Testis (tissue), 3 donors: ENCODE results near the gene PPP1R13B. TPM values are rescaled to one million over a fixed set of nuclear protein-coding genes. Genes with fewer than 3 reads are reported as not detected.

ENCODE experiments used
- DNase-seq: peaks from one replicate; pipeline ENCODE4 v3.0.0-alpha.2; 2019
- H3K27ac ChIP-seq, 2 donors: fragments of 200-600 bp; sonication (generic); one replicate each; pipeline ENCODE4 v1.5.1; 2019
- H3K27me3 ChIP-seq: fragments of 200-600 bp; sonication (generic); one replicate; pipeline ENCODE4 v1.5.1; 2019
- H3K36me3 ChIP-seq: fragments of 200-600 bp; sonication (generic); one replicate; pipeline ENCODE4 v1.5.1; 2017; ENCODE audit warnings: low read depth; ENCODE audit errors: missing control alignments
- H3K4me1 ChIP-seq: fragments of 200-600 bp; sonication (generic); one replicate; pipeline ENCODE4 v1.5.1; 2019
- H3K4me3 ChIP-seq, 2 donors: fragments of 200-600 bp; sonication (generic); one replicate each; pipeline ENCODE4 v1.5.1; 2017 to 2019
- H3K9me3 ChIP-seq: fragments of 200-600 bp; sonication (generic); one replicate; pipeline ENCODE4 v1.5.1; 2017
- POLR2A ChIP-seq: fragments of 450-650 bp; IDR thresholded peaks from one replicate; pipeline ENCODE4 v1.6.1; 2017; ENCODE audit warnings: antibody characterized with exemption, mild to moderate bottlenecking, moderate library complexity
- WGBS, 2 donors: methylation state at CpG; one replicate each; pipeline ENCODE4 v1.1.5; 2018; 5-methylcytosine and 5-hydroxymethylcytosine counted together
- intact Hi-C: fragments of 100-400 bp; cut with DNase I; formaldehyde crosslinking; loops from one replicate; pipeline ENCODE4 v1.15.1; 2023; ENCODE audit warnings: low total_unique reads
- polyA plus RNA-seq: library from polyadenylated mRNA; stranded (reverse); fragments of 350-450 nt; fragmentation: Illumina TruSeq; extraction: RNeasy Lipid Tissue Mini Kit (QIAGEN cat#74804); gene quantifications from one replicate; pipeline ENCODE4 v1.2.3, GENCODE V29; 2014; ENCODE audit warnings: low read depth, low replicate concordance; ENCODE audit not compliant: insufficient read depth
- total RNA-seq, 2 donors: library from RNA; depleted of rRNA; stranded (reverse); fragments of >200 nt; gene quantifications; one replicate each; pipeline ENCODE4 v1.2.3, GENCODE V29; 2016
- TF ChIP-seq, protein P1 (sequence below), 3 experiments: fragments of 450-650 bp in 2 of 3; fragments of 200-600 bp in 1 of 3; sonication (generic) in 1 of 3; IDR thresholded peaks; one replicate each; pipeline ENCODE4 v1.5.1; 2016 to 2019; ENCODE audit warnings: antibody characterized with exemption in 3 of 3, mild to moderate bottlenecking in 2 of 3, moderate library complexity in 1 of 3

Gene PPP1R13B
- total and polyA plus RNA-seq, 3 donors from 2014 or later = 73.1 to 89.2 (median 82.4) TPM

DNA sequence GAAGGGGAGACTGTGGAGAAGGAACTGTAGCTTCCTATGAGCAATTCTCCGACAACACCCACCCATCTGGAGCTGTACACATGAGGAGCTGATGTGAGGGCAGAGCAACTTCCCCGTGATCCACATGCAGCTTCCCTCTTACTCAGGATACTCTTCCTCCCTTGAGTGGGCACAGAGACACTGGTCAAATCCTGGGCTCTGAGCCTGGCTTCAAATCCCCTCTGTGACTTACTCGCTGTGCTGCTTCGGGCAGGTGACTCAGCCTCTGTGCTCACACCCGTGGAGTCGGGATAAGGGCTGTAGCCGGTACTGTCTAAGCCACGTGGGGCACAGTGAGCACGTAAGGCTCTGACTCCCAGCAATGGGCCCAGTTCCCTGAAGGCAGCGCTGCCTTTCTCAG lies 100.7 kb downstream of the PPP1R13B start:
- no peak overlapping the region for H3K27ac ChIP-seq
- no peaks in the 10 kb centered on the region for H3K9me3 ChIP-seq
- intact Hi-C loops = no loop called here
- no peak for DNase-seq
- no peaks in the 10 kb centered on the region for H3K36me3 ChIP-seq
- H3K4me3 ChIP-seq = no peak overlapping the region
- H3K27me3 ChIP-seq = no peaks in the 10 kb centered on the region
- 82 to 93% methylated on average over 10 of the region's 10 CpGs for WGBS, 2 donors
- peaks cover 2% of the 10 kb centered on the region for H3K4me1 ChIP-seq
- no peak for TF ChIP-seq POLR2A
- TF ChIP-seq, protein P1, sequence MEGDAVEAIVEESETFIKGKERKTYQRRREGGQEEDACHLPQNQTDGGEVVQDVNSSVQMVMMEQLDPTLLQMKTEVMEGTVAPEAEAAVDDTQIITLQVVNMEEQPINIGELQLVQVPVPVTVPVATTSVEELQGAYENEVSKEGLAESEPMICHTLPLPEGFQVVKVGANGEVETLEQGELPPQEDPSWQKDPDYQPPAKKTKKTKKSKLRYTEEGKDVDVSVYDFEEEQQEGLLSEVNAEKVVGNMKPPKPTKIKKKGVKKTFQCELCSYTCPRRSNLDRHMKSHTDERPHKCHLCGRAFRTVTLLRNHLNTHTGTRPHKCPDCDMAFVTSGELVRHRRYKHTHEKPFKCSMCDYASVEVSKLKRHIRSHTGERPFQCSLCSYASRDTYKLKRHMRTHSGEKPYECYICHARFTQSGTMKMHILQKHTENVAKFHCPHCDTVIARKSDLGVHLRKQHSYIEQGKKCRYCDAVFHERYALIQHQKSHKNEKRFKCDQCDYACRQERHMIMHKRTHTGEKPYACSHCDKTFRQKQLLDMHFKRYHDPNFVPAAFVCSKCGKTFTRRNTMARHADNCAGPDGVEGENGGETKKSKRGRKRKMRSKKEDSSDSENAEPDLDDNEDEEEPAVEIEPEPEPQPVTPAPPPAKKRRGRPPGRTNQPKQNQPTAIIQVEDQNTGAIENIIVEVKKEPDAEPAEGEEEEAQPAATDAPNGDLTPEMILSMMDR (IDR thresholded peaks at IDR 0.05) = no peak

DNA sequence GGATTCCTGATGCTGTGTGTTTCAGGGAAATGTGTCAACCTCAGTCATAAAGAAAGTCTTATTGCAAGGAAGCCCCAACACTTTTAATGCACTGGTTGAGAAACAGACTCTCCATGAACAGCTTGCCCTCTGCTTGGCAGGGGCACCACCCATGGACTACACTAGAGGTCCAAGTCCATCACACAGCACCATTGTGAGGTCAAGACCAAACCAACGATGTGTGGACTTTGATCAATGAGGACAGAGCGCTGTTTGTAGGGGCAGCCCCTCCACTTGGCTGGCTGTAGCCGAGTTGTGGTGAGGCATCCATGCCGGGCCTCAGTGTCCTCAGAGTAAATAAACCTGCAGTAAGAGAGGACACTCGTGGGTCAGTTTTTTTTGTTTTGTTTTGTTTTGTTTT lies 102.0 kb downstream of the PPP1R13B start:
- Histone ChIP-seq H3K4me1 (peaks cover 13% of the 10 kb centered on the region), H3K9me3 (no peaks in the 10 kb centered on the region), H3K27ac (no peak overlapping the region), H3K4me3 (no peak overlapping the region), H3K27me3 (no peaks in the 10 kb centered on the region), H3K36me3 (no peaks in the 10 kb centered on the region)
- no peak for DNase-seq
- intact Hi-C loops = no loop called here
- 83 to 84% methylated on average over 5 of the region's 5 CpGs for WGBS, 2 donors
- no peak for TF ChIP-seq POLR2A
- TF ChIP-seq, protein P1 (IDR thresholded peaks at IDR 0.05) = no peak

DNA sequence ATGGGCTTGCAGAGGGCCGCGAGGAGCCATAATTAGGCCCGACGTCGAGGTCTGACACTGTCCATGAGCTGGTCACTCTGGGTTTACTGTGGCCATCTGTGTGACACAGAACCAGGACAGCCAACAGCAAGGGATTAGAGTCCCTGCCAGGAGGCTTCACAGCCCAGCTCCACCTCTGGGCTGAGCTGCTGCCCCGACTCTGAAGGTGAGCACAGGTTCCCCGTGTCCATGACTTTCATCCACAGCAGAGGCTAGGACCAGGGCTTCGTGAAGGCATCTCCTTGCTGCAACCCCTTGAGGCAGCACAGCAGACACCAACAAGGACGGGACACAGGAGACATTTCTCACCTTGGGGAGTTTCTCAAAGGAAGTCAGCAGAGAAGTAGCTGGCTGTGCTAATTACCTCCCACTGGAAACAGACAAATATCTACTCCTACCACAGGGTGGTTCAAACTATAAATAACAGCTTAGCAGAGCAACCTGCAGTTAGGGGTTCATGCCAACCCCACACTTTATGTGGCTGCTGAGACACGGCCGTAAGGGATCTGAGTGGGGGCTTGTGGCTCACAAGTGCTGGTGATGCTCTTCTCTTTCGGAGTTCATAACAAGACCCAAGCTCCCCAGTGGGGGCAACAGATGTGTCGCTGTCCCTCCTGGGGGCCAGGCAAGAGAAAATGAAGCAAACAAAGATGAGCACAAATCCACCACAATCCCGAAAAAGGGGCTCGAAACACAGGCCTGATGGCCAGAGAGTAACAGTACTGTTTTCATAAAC lies 102.6 kb downstream of the PPP1R13B start:
- no peak overlapping the region for H3K27ac ChIP-seq
- H3K9me3 ChIP-seq = no peaks in the 10 kb centered on the region
- no peaks in the 10 kb centered on the region for H3K27me3 ChIP-seq
- TF ChIP-seq POLR2A = no peak
- TF ChIP-seq, protein P1 (IDR thresholded peaks at IDR 0.05) = no peak
- 86 to 88% methylated on average over 15 of the region's 15 CpGs for WGBS, 2 donors
- DNase-seq = no peak
- H3K4me3 ChIP-seq = no peak overlapping the region
- intact Hi-C loops = no loop called here
- H3K4me1 ChIP-seq = peaks cover 13% of the 10 kb centered on the region
- no peaks in the 10 kb centered on the region for H3K36me3 ChIP-seq

DNA sequence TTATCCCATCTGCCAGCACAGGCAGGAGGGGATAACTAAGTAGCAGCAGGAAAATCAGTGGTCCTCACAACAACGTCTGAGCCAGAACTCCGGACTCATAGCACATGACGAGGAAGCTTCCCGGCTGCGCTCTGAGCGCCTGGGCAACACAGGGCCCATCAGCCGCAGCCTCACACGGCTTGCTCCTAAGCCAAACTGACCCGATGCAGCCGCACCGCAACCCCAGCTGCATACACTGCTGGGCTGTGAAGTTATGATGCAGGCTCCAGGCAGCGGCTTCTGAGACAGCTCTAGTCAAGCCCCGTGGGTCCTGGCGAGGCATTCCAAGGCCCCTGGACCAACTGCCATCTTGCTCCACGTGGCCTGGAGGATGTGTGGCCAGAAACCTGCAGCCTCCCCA lies 103.7 kb downstream of the PPP1R13B start:
- Histone ChIP-seq H3K27ac (no peak overlapping the region), H3K4me3 (no peak overlapping the region), H3K4me1 (peaks cover 18% of the 10 kb centered on the region), H3K27me3 (no peaks in the 10 kb centered on the region), H3K9me3 (no peaks in the 10 kb centered on the region), H3K36me3 (no peaks in the 10 kb centered on the region)
- intact Hi-C loops = no loop called here
- no peak for DNase-seq
- WGBS, 2 donors = 79% methylated on average over 15 of the region's 15 CpGs; no CpG with 5 or more reads in 1 of the 2 donors
- no peak for TF ChIP-seq POLR2A

DNA sequence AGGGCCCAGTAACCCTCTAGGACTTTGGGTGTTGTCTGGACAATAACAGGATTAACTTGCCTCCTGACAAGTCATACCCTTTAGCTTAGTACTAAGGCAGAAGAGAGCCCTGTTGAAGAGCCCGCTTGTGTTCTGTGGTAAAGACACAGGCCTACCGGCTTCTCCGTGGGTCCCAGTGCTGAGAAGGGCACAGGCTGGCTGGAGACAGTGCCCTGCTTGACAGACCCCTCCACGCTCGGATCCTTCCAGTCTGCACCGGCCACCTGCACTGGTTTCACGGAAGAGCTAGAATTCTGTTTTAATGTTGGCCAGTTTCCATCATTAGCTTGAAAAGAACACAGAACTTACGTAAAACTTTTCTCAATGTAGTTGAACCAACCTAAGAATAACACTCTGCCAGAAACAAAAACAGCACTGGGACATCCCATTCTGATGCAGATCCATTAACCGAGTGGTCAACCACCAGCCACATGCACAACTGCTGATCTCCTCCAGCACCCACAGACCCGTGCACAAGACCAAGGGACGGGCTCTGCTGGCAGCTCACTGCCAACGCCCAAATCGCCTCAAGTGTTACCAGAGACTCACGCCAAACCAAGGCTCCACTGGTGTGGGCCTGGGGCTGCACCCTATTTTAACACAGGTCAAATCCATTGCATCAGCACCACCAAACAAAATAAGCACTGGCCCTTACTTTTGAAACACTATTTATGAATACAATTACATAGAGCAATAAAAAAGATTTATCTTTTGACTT lies 104.7 kb downstream of the PPP1R13B start:
- Histone ChIP-seq H3K4me3 (no peak overlapping the region), H3K36me3 (no peaks in the 10 kb centered on the region), H3K9me3 (no peaks in the 10 kb centered on the region), H3K27ac (no peak overlapping the region), H3K27me3 (no peaks in the 10 kb centered on the region), H3K4me1 (peaks cover 18% of the 10 kb centered on the region)
- WGBS, 2 donors = 85 to 88% methylated on average over 14 of the region's 14 CpGs
- no peak for TF ChIP-seq POLR2A
- TF ChIP-seq, protein P1 (IDR thresholded peaks at IDR 0.05) = no peak
- intact Hi-C loops = no loop called here
- no peak for DNase-seq
